ENCODE results near the gene ASIC2. TPM values are rescaled to one million over a fixed set of nuclear protein-coding genes. Genes with fewer than 3 reads are reported as not detected.

Gene ASIC2
- total RNA-seq, 1 experiment from 2014 or later: 0.09 TPM

DNA sequence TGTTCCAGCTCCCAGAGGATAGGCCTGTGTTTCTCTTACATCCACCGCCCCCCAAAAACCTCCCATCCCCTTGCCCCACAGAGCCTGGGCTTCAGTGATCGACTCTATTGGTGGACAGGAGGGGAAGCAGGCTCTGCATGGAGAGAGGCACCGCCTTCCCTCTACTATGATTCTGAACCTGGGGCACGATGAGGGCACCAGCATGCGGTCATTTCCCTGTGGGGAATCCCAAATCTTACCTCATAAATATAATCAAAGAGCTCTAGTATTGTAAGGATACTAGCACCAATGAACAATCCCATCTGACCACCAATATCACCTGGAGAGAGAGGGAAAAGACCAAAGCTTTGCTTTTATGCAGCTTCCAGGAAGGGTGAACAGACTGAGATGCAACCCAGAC is 275.7 kb downstream of the ASIC2 start:
- CTCF ChIA-PET: interaction anchor here (0.6 to 0.7 kb wide), 2 partner anchors 8 to 189 kb away, joined by 3 to 7 read pairs; no protein-coding TSS in a partner anchor
- Histone ChIP-seq H3K27me3 (ENCODE audit: insufficient read depth, low read depth) (peaks cover 76% of the 10 kb centered on the region), H3K79me2 (ENCODE audit: low read depth) (no peaks in the 10 kb centered on the region), H3F3A (ENCODE audit: insufficient read depth, low read depth) (no peaks in the 10 kb centered on the region), H3K27ac (no peak overlapping the region), H4K20me1 (ENCODE audit: insufficient read depth) (no peaks in the 10 kb centered on the region), H3K9me2 (ENCODE audit: insufficient read depth) (no peaks in the 10 kb centered on the region), H2AFZ (no peak overlapping the region), H3K4me2 (no peak overlapping the region), H3K4me3 (no peak overlapping the region), H3K4me1 (replicated peaks; ENCODE audit: insufficient read depth) (0 out of 2 replicates have a peak, but pooled peaks cover 7% of the 10 kb centered on the region), H3K36me3 (ENCODE audit: low read depth) (no peaks in the 10 kb centered on the region), H3K9me3 (ENCODE audit: insufficient read depth, low read depth) (no peaks in the 10 kb centered on the region)
- DNase-seq: no peak
- POLR2A ChIA-PET (ENCODE audit: unreplicated experiment): no interaction called here
- BruUV-seq (replicated peaks): no TSS peak
- TF ChIP-seq CTCF (conservative IDR thresholded peaks at IDR 0.05): no peak
- intact Hi-C loops (cut with micrococcal nuclease; ENCODE audit: unreplicated experiment): loop anchor here (10.0 kb wide), 1 partner anchor 657 kb away; no protein-coding TSS in a partner anchor

- no peak overlapping the region for H2AFZ ChIP-seq
- BruUV-seq (replicated peaks): no TSS peak
- H3K27me3 ChIP-seq (ENCODE audit: insufficient read depth, low read depth): peaks cover 73% of the 10 kb centered on the region
- H3K79me2 ChIP-seq (ENCODE audit: low read depth): no peaks in the 10 kb centered on the region
- H3K36me3 ChIP-seq (ENCODE audit: low read depth): no peaks in the 10 kb centered on the region
- H3K27ac ChIP-seq: no peak overlapping the region
- H3K9me3 ChIP-seq (ENCODE audit: insufficient read depth, low read depth): no peaks in the 10 kb centered on the region
- H3K4me1 ChIP-seq (replicated peaks; ENCODE audit: insufficient read depth): 0 out of 2 replicates have a peak, but pooled peaks cover 9% of the 10 kb centered on the region
- POLR2A ChIA-PET (ENCODE audit: unreplicated experiment): no interaction called here
- H3K4me3 ChIP-seq: no peak overlapping the region
- TF ChIP-seq CTCF (conservative IDR thresholded peaks at IDR 0.05) (no peak), EZH2 (IDR thresholded peaks at IDR 0.05; ENCODE audit: low read depth) (no peak)
- H3K4me2 ChIP-seq: no peak overlapping the region
- no peaks in the 10 kb centered on the region for H3F3A ChIP-seq (ENCODE audit: insufficient read depth, low read depth)
- no peaks in the 10 kb centered on the region for H4K20me1 ChIP-seq (ENCODE audit: insufficient read depth)
- no peak for DNase-seq
- CTCF ChIA-PET: interaction anchor here (0.7 kb wide), 1 partner anchor 8 kb away, joined by 3 read pairs; no protein-coding TSS in a partner anchor
- intact Hi-C loops (cut with micrococcal nuclease; ENCODE audit: unreplicated experiment): loop anchor here (10.0 kb wide), 1 partner anchor 658 kb away; no protein-coding TSS in a partner anchor
- H3K9me2 ChIP-seq (ENCODE audit: insufficient read depth): no peaks in the 10 kb centered on the region
Observed at GRCh38 chr17:33016920-33017319, 276.2 kb downstream of the ASIC2 start.

DNA sequence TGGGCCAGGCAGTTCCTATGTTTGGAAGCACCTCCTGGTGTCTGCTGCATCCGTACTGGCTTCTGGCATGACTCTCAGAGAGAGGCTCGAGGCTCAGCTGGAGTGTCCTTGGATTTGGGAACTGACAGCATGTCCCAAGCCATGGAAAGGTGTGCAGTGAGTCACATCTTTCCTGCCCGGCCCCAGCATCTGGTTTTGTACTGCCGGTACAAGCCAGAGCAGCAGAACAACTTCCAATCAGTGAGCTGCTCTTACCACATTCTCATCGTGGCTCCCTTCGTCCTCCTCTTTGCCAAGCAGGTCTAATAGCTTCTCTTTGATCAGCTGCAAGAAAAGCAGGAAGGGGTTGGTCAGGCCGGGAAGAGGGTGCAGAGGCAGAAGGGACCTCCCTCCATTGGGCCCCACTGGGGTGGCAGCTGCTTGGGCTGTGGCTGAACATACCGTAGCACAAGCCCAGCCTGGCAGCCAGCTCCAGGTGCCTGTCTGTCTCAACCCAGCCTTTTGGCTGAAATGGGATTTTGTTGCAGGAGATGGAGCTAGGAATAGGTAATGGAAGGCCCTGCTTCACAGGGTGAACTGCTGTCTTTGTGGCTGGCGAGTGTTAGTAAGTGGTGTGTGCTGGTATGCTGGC is 277.3 kb downstream of the ASIC2 start:
- H4K20me1 ChIP-seq (ENCODE audit: insufficient read depth): no peaks in the 10 kb centered on the region
- peaks cover 70% of the 10 kb centered on the region for H3K27me3 ChIP-seq (ENCODE audit: insufficient read depth, low read depth)
- intact Hi-C loops (cut with micrococcal nuclease; ENCODE audit: unreplicated experiment): loop anchor here (10.0 kb wide), 1 partner anchor 659 kb away; no protein-coding TSS in a partner anchor
- ChIA-PET POLR2A (ENCODE audit: unreplicated experiment) (no interaction called here), CTCF (no interaction called here)
- H3K36me3 ChIP-seq (ENCODE audit: low read depth): no peaks in the 10 kb centered on the region
- H3K4me3 ChIP-seq: no peak overlapping the region
- DNase-seq: no peak
- H3K79me2 ChIP-seq (ENCODE audit: low read depth): no peaks in the 10 kb centered on the region
- H3K9me3 ChIP-seq (ENCODE audit: insufficient read depth, low read depth): no peaks in the 10 kb centered on the region
- H3K27ac ChIP-seq: no peak overlapping the region
- BruUV-seq (replicated peaks): no TSS peak
- TF ChIP-seq CTCF (conservative IDR thresholded peaks at IDR 0.05) (no peak), EZH2 (IDR thresholded peaks at IDR 0.05; ENCODE audit: low read depth) (no peak)
- no peak overlapping the region for H3K4me2 ChIP-seq
- no peaks in the 10 kb centered on the region for H3F3A ChIP-seq (ENCODE audit: insufficient read depth, low read depth)
- no peaks in the 10 kb centered on the region for H3K9me2 ChIP-seq (ENCODE audit: insufficient read depth)
- no peak overlapping the region for H2AFZ ChIP-seq
- 0 out of 2 replicates have a peak, but pooled peaks cover 9% of the 10 kb centered on the region for H3K4me1 ChIP-seq (replicated peaks; ENCODE audit: insufficient read depth)
